GM23248 (cell line): Measurements from ENCODE around the gene RIBC2.

Experiments used
- EZH2 ChIP-seq: fragments of 200-600 bp; sonication (generic); IDR thresholded peaks from 2 replicates; pipeline ENCODE4 v1.6.1; 2018; ENCODE audit warnings: antibody characterized with exemption, mild to moderate bottlenecking; ENCODE audit not compliant: insufficient read depth, poor library complexity, severe bottlenecking
- EZH2phosphoT487 ChIP-seq: fragments of 200-600 bp; sonication (generic); IDR thresholded peaks from 2 replicates; pipeline ENCODE4 v1.6.1; 2018; ENCODE audit warnings: antibody characterized with exemption, moderate library complexity, mild to moderate bottlenecking, low read depth; ENCODE audit not compliant: insufficient read depth

GRCh38 chr22:45397806-45398205 is 15.7 kb upstream of the RIBC2 start:
- no peak for TF ChIP-seq EZH2phosphoT487
- TF ChIP-seq EZH2, result no peak
